Glomerular endothelial cell (primary cell): ENCODE data around the gene HEMK1. TPM values are rescaled to one million over a fixed set of nuclear protein-coding genes. Genes with fewer than 3 reads are reported as not detected.

ENCODE experiments used
- DNase-seq: peaks from one replicate; pipeline ENCODE4 v3.0.0-alpha.2; 2011; ENCODE audit warnings: low read depth, low spot score; ENCODE audit errors: extremely low read depth
- total RNA-seq: library from RNA; depleted of rRNA; stranded (reverse); fragments of >200 nt; gene quantifications from 2 replicates; pipeline ENCODE4 v1.2.3, GENCODE V29; 2015

The HEMK1 gene
- total RNA-seq, 1 donor from 2014 or later = 12.9 TPM

DNA sequence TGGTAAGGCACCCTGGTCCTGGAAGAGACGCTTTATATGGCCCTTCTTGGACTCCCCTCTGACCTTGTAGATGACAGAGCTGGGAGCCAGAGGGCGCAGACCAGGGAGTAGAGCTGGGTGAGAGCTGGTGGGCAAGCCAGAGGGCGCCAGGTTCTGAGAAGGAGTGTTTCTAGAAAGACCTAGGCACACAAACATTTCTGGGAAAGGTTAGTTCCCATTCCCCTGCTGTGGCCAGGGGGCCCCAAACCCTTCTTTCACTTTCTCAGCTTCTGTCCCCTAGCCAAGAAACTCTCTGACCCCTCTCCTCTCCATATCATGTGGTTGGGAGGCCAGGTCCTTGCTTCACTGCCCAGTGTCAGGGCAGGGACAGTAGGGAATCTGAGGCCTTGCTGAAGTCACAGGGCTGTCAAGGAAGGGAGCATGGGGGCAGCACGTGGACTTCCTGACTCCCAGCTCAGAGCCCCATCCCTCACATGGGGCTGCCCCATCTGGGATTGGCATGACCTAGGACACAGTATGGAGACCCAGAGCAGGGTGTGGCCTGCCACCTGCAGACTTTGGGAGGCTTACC, 3.6 kb downstream of the HEMK1 start:
- no peak for DNase-seq

DNA sequence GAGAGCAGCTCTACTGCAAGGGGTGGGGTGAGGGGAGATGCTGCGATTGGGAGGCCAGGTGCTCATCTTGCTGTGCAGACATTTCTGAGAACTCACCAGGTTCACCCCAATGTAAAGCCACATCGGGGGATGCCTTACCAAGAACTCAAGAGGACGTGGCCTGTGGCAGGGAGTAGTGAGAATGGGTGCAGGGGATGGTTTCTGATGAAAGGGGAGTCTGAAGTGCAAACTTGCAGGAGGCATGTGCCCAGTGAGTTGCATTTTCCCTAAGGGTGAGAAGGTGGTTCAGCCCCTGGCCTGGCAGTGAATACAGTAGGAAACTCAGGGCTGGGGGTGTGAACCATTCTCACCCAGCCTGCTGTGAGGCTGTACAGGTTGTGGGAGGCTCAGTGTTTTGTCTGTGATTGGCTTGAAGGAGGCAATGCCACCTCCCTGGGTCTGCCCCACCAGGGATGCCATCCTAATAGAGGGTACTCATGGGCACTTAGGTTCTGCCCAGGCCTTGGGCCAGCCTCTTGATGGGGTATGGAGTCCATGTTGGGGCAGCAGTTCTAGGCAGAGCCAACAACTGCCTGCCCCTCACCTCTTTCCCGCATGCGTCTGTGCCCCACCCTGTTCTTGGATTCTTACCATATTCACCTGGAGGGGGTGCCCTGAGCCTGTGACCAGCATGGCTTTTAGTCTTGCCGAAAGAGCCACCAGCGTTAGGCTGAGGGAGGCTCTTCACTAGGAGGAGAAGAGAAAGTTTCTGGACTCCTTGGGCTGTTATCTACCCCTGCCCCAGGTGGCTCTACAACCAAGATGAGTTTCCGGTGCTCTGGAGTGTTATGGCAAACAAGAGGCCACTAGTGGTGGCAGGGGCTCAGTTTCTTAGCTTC, 4.5 kb downstream of the HEMK1 start:
- DNase-seq = no peak

GRCh38 chr3:50574444-50574831, 5.1 kb downstream of the HEMK1 start:
- no peak for DNase-seq

- no peak for DNase-seq
Measured at GRCh38 chr3:50575372-50575771, 6.0 kb downstream of the HEMK1 start.

DNA sequence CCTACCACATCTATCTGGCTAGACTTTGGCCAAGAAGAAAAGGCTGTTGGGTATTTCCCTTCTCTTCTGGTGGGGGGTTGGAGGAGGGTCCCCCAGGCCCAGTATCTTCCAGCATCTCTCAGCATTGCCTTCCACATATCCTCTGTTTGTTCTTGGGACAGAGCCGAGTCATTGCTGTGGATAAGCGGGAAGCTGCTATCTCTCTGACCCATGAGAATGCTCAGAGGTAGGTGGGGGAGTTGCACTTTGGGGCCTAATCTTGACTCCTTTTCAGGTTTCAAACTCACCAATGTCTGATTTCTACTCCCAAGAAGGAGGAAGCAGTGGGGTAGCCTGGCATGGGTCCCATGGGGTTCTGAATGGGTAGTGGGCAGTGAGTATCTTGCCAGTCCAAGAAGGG, 8.0 kb downstream of the HEMK1 start:
- DNase-seq = no peak

GRCh38 chr3:50580683-50581458, 11.5 kb downstream of the HEMK1 start:
- DNase-seq = no peak

DNA sequence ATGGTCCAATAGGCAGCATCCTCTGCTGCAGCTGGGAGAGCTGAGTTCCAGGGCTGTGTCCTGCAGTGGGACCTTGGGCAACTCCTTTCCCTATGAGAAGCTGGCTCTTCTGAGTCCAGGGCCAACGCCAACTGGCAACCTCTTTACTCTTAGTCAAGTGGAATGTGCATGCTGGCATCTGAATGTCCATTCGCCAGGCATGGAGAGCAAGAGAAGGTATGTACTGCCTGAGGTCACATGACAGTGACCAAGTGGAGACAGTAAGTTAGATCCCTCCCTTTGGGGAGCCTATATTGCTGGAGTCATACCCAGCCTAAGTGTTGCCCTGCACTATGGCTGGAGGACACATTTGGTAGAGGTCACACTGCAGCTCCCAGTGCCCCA, 12.1 kb downstream of the HEMK1 start:
- DNase-seq = no peak

DNA sequence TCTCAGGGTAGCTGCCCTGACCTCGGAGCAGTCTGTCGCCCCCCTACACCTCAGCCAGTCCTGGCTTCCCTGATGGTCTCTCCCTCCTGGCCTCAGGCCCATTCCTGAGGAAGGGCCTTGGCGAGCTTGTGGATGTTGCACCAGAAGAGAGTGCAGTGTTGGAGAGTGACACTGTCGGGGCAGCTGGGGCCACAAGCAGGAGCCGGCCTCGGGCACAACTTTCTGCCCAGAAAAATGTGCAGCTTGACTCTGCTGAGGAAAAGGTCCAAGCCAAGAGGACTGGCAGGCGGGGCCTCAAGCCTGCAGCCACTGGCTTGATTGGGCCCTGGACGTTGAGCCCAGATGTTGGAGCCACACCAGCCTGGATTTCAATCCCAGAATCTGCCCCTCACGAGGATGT, 12.8 kb downstream of the HEMK1 start:
- no peak for DNase-seq

DNA sequence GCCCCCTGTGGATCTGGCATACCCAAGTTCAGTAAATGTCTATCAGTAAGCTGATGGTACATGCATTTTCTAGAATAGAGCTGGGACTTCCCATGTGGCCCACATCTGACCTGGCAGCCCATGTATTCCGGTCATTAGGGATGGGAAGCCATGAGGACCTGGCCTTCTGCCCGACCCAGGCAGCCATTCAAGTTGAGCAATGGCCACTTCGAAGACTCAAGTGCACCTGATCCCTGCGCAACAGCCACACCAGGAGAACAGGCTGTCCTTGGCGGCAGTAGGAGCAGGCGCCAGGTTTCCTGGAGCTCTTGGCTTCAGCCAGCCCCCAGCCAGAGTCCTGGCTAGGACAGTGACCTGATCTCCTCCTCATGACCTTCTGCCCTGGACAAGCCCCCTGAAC, 14.6 kb downstream of the HEMK1 start:
- DNase-seq = no peak

DNA sequence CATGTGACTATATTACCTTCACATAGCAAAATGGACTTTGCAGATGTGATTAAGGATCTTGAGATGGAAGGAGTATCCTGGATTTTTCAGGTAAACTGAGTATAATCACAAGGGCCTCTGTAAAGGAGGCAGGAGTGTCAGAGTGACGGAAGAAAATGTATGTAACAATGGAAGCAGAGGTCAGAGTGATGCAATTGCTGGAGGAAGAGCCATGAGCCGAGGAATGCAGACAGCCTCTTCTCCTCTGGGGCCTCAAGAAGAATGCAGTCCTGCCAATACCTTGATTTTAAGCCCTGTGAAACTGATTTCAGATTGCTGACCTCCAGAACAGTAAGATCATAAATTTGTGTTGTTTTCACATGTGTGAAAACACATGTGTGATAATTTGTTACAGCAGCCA, 15.1 kb downstream of the HEMK1 start:
- no peak for DNase-seq

DNA sequence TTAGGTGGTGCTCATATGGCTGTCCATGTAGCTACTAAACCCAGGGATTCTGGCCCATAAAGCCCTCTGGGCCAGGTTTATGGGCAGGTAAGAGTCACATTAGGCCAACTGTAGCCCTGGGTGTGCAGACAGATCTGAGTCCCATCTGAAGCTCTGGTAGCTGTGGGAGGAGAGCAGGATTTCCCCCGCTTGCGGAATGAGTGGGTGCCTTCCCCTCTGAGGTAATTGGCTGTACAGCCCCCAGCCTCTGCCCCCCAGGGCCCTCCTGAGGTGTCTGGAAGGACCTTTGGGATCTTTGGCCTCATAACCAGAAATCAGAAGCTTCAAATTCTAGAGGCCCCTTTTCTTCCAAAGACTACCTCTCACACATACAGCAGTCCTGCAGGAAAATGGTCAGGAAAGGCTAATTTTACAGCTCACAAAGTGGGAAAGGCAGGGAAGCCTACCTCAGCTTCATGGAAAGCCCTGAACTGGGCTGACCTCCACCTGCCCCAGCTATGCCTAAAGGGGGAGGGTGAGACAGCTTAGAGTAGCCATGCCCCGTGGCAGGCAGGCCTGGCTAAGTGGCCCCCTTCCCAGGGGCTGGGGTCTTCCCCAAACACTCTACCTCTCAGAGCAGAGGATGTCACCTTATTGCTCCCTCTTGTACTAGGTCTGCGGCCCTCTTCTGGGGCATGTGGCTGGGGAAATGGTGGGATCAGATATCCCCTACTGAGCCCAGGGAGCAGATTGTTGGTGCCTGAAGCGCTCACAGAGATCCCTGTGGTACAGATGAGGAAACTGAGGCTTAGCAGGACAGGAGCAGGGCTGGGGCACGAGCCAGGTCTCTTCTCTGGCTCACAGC, 16.8 kb downstream of the HEMK1 start:
- no peak for DNase-seq

GRCh38 chr3:50586763-50587070, 17.4 kb downstream of the HEMK1 start:
- no peak for DNase-seq

- no peak for DNase-seq
Measured at GRCh38 chr3:50587373-50587772, 18.1 kb downstream of the HEMK1 start.

DNA sequence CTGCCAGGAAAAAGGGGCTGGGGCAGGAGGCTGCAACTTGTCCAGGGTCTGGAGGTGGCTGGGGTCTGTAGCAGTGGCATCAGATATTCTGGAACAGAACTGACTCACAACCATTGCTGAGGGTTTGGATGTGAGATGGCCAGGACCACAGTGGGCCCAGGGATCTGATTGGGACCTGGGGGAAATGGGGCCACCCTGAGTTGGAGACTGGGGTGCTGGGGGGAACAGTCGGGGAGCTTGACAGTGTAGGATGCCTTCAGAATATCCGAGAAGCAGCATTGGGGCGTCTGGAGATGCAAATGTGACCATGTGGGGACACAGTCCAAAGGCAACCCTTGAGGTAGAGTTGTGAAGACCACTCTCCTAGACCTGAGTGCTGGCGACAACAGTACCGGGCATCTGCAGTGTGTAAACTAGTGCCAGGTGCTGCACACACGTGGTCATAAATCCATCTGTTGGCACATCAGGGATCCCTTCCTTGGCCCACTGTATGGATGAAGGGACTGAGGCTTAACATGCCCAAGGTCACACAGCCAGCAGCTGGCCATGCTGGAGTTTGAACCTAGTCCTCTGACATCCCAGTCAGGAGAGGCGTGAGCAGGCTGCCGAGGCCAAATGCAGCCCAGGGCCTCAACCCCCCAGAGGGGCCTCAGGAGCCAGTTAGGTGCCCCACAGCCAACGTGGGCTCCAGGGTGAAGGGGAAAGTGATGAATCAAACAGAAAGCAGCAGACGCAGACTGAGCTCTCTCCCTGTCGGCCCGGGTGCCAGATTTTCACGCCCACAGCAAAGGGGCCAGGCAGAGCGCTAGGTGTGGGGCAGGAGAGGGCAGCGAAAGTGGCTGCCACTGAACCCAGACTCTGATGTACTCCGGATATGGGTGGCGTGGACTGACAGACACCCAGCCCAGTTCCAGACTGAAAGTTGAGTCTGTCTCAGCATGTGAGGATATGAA, 18.8 kb downstream of the HEMK1 start:
- DNase-seq = no peak

GRCh38 chr3:50588759-50589433, 19.6 kb downstream of the HEMK1 start:
- no peak for DNase-seq

DNA sequence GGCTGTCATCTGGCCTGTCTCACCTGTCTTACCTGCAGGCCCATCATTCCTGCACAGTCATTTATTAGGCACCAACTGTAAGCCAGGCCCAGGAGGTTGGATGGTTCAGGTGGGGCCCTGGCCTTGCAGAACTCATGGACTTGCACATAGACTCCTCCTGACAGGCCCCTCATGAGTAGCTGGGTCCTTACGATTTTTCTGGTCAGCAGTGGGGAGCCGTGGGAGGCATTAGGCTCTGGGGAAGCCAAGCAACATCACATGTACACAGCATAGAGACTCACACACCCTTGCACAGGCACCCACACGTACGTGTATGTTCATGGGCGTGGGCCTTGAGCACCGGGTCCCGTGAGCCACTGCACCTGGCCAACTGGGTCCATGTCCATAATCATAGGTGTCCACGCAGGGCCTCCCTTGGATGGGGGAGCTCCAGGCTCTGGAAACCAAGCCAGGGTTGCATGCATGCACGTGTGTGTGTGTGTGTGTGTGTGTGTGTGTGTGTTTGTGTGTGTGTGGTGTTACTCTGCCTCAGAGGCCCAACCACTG, 21.9 kb downstream of the HEMK1 start:
- no peak for DNase-seq

DNA sequence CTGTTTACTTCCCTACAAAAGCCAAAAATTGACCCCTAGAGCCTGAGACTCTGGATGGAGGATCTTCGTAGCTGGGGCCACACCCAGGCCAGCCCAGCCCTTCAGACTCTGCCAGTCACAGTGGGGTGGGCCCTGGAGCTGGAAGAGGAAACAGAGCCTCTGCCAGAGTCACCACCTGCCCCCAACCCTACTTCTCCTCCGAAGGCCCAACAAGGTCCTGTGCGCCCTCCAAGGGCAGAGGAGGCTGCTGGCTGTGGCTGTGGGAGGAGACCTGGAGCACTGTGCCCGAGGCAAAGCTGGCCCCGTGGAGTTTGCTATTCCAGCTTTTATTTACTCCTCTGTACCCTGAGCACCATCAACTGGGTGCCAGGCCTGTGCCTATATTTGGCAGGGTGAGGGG, 23.2 kb downstream of the HEMK1 start:
- no peak for DNase-seq

DNA sequence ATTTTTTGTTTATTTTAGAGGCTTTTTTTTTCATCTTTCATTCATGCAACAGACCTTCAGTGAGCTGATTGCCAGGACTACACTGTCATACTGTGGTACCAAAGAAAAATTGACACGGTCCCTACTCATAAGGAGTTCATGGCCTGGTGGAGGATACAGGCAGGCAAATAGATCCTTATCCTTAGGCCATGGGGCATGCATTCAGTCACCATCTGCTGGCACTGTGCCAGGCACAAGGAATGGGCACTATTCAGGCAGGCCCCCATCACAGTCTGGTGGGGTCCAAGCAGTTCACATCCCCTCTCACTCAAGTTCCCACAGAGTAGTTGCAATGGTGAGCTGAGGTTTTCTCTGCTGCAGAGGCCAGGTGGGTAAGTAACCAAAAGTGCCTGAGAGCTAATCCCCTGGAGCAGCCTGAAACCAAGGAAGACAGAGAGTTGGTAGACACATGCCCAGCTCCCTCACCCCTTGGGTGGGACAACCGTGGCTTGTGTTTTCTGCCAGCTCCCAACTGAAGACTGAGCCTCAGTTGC, 25.0 kb downstream of the HEMK1 start:
- DNase-seq = no peak
